SK-N-SH (cell line): ENCODE results near the gene NUAK1. TPM values are rescaled to one million over a fixed set of nuclear protein-coding genes. Genes with fewer than 3 reads are reported as not detected.

Source experiments
- CTCF ChIA-PET: fragments of 300-600, 350-600 bp; formaldehyde crosslinking; extraction: SDS; loops from one replicate; lab custom pipeline; 2021; lab: Yijun Ruan, JAX
- POLR2A ChIA-PET: fragments of 350-600 bp; sonication (Branson Sonifier 250); formaldehyde crosslinking; extraction: SDS; loops from one replicate; lab custom pipeline; 2020; ENCODE audit warnings: antibody characterized with exemption, inconsistent platforms; lab: Yijun Ruan, JAX
- DNase-seq: peaks from one replicate; pipeline ENCODE4 v3.0.0; 2012
- H2AFZ ChIP-seq: fragments of 200-600 bp; sonication (generic); 2 replicates; pipeline ENCODE4 v1.8.1; 2016; ENCODE audit warnings: antibody characterized with exemption, mild to moderate bottlenecking, low read depth
- H3F3A ChIP-seq: fragments of 200-600 bp; sonication (generic); replicated peaks from 2 replicates; pipeline ENCODE3; 2016; ENCODE audit warnings: antibody characterized with exemption, mild to moderate bottlenecking; ENCODE audit not compliant: insufficient read depth
- H3K27ac ChIP-seq, 2 experiments: fragments of 200-500 bp in 1 of 2; fragments of 200-600 bp in 1 of 2; sonication (Bioruptor generic) in 1 of 2; sonication (generic), shearing (Covaris generic) in 1 of 2; 2 replicates each; pipeline versions ENCODE4 v1.5.1 to v1.6.1; 2014 to 2016; ENCODE audit warnings: low read depth in 2 of 2, inconsistent platforms in 1 of 2, low read length in 1 of 2, mild to moderate bottlenecking in 1 of 2, mixed read lengths in 1 of 2
- H3K27me3 ChIP-seq: fragments of 200-600 bp; sonication (generic), shearing (Covaris generic); 2 replicates; pipeline ENCODE4 v1.6.1; 2016; ENCODE audit warnings: mixed run types; ENCODE audit not compliant: insufficient read depth
- H3K36me3 ChIP-seq, 2 experiments: fragments of 200-500 bp in 1 of 2; fragments of 200-600 bp in 1 of 2; sonication (Bioruptor generic) in 1 of 2; sonication (generic) in 1 of 2; replicated peaks in 1 of 2; 2 replicates each; pipeline versions ENCODE3 to v1.5.1; 2014 to 2016; ENCODE audit warnings: low read length in 1 of 2, mild to moderate bottlenecking in 1 of 2; ENCODE audit not compliant: insufficient read depth in 2 of 2, control insufficient read depth in 1 of 2
- H3K4me1 ChIP-seq, 2 experiments: fragments of 200-500 bp in 1 of 2; fragments of 200-600 bp in 1 of 2; sonication (Bioruptor generic) in 1 of 2; sonication (generic), shearing (Covaris generic) in 1 of 2; 2 replicates each; pipeline versions ENCODE4 v1.5.1 to v1.6.1; 2014 to 2016; ENCODE audit warnings: low read depth in 1 of 2, low read length in 1 of 2, mixed run types in 1 of 2; ENCODE audit not compliant: insufficient read depth in 2 of 2, control insufficient read depth in 1 of 2
- H3K4me2 ChIP-seq: fragments of 200-600 bp; sonication (generic), shearing (Covaris generic); 2 replicates; pipeline ENCODE4 v1.6.1; 2017; ENCODE audit warnings: mixed run types
- H3K4me3 ChIP-seq, 2 experiments: fragments of 200-500 bp in 1 of 2; fragments of 200-600 bp in 1 of 2; sonication (Bioruptor generic) in 1 of 2; sonication (generic), shearing (Covaris generic) in 1 of 2; 2 replicates each; pipeline versions ENCODE4 v1.5.1 to v1.8.1; 2014 to 2016; ENCODE audit warnings: low read depth in 2 of 2, inconsistent platforms in 1 of 2, low read length in 1 of 2, mild to moderate bottlenecking in 1 of 2, mixed read lengths in 1 of 2, moderate library complexity in 1 of 2
- H3K79me2 ChIP-seq: fragments of 200-600 bp; sonication (generic); 2 replicates; pipeline ENCODE4 v1.8.1; 2017; ENCODE audit warnings: mild to moderate bottlenecking; ENCODE audit not compliant: insufficient read depth
- H3K9ac ChIP-seq: fragments of 200-600 bp; sonication (generic); 2 replicates; pipeline ENCODE4 v1.6.1; 2017; ENCODE audit warnings: mixed run types
- H3K9me2 ChIP-seq: fragments of 200-600 bp; sonication (generic); 2 replicates; pipeline ENCODE4 v1.6.1; 2017; ENCODE audit warnings: mixed run types
- H3K9me3 ChIP-seq: fragments of 200-600 bp; sonication (generic); 2 replicates; pipeline ENCODE4 v1.6.1; 2017; ENCODE audit warnings: mixed run types, mild to moderate bottlenecking, moderate library complexity
- H4K20me1 ChIP-seq: fragments of 200-600 bp; sonication (generic); 2 replicates; pipeline ENCODE4 v1.6.1; 2017; ENCODE audit warnings: mild to moderate bottlenecking, mixed run types; ENCODE audit not compliant: insufficient read depth
- CHD2 ChIP-seq: fragments of 150-350 bp; IDR thresholded peaks from 2 replicates; pipeline ENCODE4 v1.6.1; 2018; ENCODE audit warnings: low read length; ENCODE audit not compliant: partially characterized antibody
- EP300 ChIP-seq, 2 experiments: IDR thresholded peaks; 2 replicates each; pipeline versions ENCODE4 v1.4.0 to v1.6.1; 2012; ENCODE audit warnings: borderline replicate concordance in 1 of 2, low read depth in 1 of 2, low read length in 1 of 2
- FOSL2 ChIP-seq: IDR thresholded peaks from 2 replicates; pipeline ENCODE4 v1.4.0; 2012; ENCODE audit warnings: low read depth, mild to moderate bottlenecking, moderate library complexity, borderline replicate concordance
- FOXJ3 ChIP-seq: sonication (generic); formaldehyde crosslinking; IDR thresholded peaks from 2 replicates; pipeline ENCODE4 v1.5.1; 2020; ENCODE audit warnings: mild to moderate bottlenecking, missing genetic modification reagents
- GABPA ChIP-seq: IDR thresholded peaks from 2 replicates; pipeline ENCODE4 v1.4.0; 2012; ENCODE audit warnings: low read depth, mild to moderate bottlenecking
- GATA2 ChIP-seq: sonication (generic); formaldehyde crosslinking; IDR thresholded peaks from 2 replicates; pipeline ENCODE4 v1.5.0; 2020; ENCODE audit warnings: mild to moderate bottlenecking, missing genetic modification reagents
- JUND ChIP-seq: IDR thresholded peaks from 2 replicates; pipeline ENCODE4 v1.4.0; 2012
- MAX ChIP-seq: IDR thresholded peaks from 2 replicates; pipeline ENCODE4 v1.4.0; 2012; ENCODE audit warnings: low read depth
- MEF2A ChIP-seq: IDR thresholded peaks from 2 replicates; pipeline ENCODE4 v1.4.0; 2012; ENCODE audit warnings: low read depth, borderline replicate concordance
- MXI1 ChIP-seq: IDR thresholded peaks from 2 replicates; pipeline ENCODE4 v1.6.1; 2012; ENCODE audit warnings: mild to moderate bottlenecking, low read depth, low read length, improper control_type of control experiment
- NFIC ChIP-seq: IDR thresholded peaks from 2 replicates; pipeline ENCODE4 v1.4.0; 2012; ENCODE audit warnings: borderline replicate concordance
- NRF1 ChIP-seq: IDR thresholded peaks from 2 replicates; pipeline ENCODE4 v1.6.1; 2012; ENCODE audit warnings: low read depth, mild to moderate bottlenecking, low read length
- POLR2AphosphoS5 ChIP-seq: IDR thresholded peaks from 2 replicates; pipeline ENCODE4 v1.6.1; 2012; ENCODE audit warnings: low read depth, low read length
- RAD21 ChIP-seq: IDR thresholded peaks from 2 replicates; pipeline ENCODE4 v1.6.1; 2012; ENCODE audit warnings: mild to moderate bottlenecking, low read length
- RCOR1 ChIP-seq: fragments of 150-350 bp; IDR thresholded peaks from 2 replicates; pipeline ENCODE4 v1.6.1; 2017; ENCODE audit warnings: antibody characterized with exemption, low read length
- REST ChIP-seq: IDR thresholded peaks from 2 replicates; pipeline ENCODE4 v1.6.1; 2012; ENCODE audit warnings: mild to moderate bottlenecking, low read depth, low read length, moderate library complexity
- RXRA ChIP-seq: IDR thresholded peaks from 2 replicates; pipeline ENCODE4 v1.4.0; 2012; ENCODE audit warnings: low read depth, mild to moderate bottlenecking, borderline replicate concordance
- SIN3A ChIP-seq: IDR thresholded peaks from 2 replicates; pipeline ENCODE4 v1.6.1; 2012; ENCODE audit warnings: low read depth, mild to moderate bottlenecking, low read length, moderate library complexity, borderline replicate concordance
- TEAD4 ChIP-seq: IDR thresholded peaks from 2 replicates; pipeline ENCODE4 v1.4.0; 2012; ENCODE audit warnings: mild to moderate bottlenecking, borderline replicate concordance; ENCODE audit not compliant: insufficient read depth
- YY1 ChIP-seq: IDR thresholded peaks from 2 replicates; pipeline ENCODE4 v1.4.0; 2012; ENCODE audit warnings: low read depth, mild to moderate bottlenecking
- WGBS: methylation state at CpG from one replicate; pipeline ENCODE4 v1.1.6; 2017; ENCODE audit warnings: low lambda C conversion rate; 5-methylcytosine and 5-hydroxymethylcytosine counted together
- polyA plus RNA-seq, 3 experiments: library from polyadenylated mRNA; depleted of rRNA; stranded (reverse); fragments of >200 nt; gene quantifications; 2 replicates each; pipeline ENCODE4 v1.2.3, GENCODE V29; 2012

NUAK1 gene
- polyA plus RNA-seq, 1 of the 3 experiments (the other 2 are of a cell fraction), result 8.1 TPM

- Histone ChIP-seq H3K4me3 (no peak overlapping the region), H2AFZ (no peak overlapping the region)
- 78% methylated on average over 4 of the region's 4 CpGs for WGBS
Observed at GRCh38 chr12:106033161-106033675, 105.5 kb downstream of the NUAK1 start.

GRCh38 chr12:106032623-106032925, 106.2 kb downstream of the NUAK1 start:
- H2AFZ ChIP-seq, result no peak overlapping the region
- H3K9ac ChIP-seq, result no peak overlapping the region
- H3F3A ChIP-seq, result peaks cover 19% of the 10 kb centered on the region
- no peak overlapping the region for H3K4me3 ChIP-seq
- no peaks in the 10 kb centered on the region for H3K36me3 ChIP-seq
- H3K4me1 ChIP-seq, result peaks cover 2 to 14% of the 10 kb centered on the region in 2 experiments; a peak in 3 of 4 replicates
- no peaks in the 10 kb centered on the region for H3K27me3 ChIP-seq
- H3K79me2 ChIP-seq, result no peaks in the 10 kb centered on the region; the same call in 1 of the 2 replicates
- ChIA-PET POLR2A (no interaction called here), CTCF (no interaction called here)
- no peaks in the 10 kb centered on the region for H3K9me2 ChIP-seq
- no peak overlapping the region for H3K4me2 ChIP-seq
- no peaks in the 10 kb centered on the region for H4K20me1 ChIP-seq
- no peak for DNase-seq
- no peaks in the 10 kb centered on the region for H3K9me3 ChIP-seq
- no peak overlapping the region for H3K27ac ChIP-seq
- TF ChIP-seq GABPA (no peak), FOXJ3 (CRISPR knock-in tag) (no peak), YY1 (no peak), TEAD4 (no peak), MEF2A (no peak), REST (no peak), RXRA (no peak), EP300 (IDR thresholded peaks at IDR 0.05; ENCODE audit: borderline replicate concordance in 1 of 2, low read depth in 1 of 2, low read length in 1 of 2) (no peak), JUND (no peak), RCOR1 (no peak)

More at GRCh38 chr12:106033161-106033675, 105.5 kb downstream of the NUAK1 start:
- Histone ChIP-seq H3K79me2 (no peaks in the 10 kb centered on the region; the same call in 1 of the 2 replicates), H3K9me3 (no peaks in the 10 kb centered on the region), H3K4me1 (peaks cover 2 to 14% of the 10 kb centered on the region in 2 experiments; a peak in 3 of 4 replicates), H3F3A (peaks cover 19% of the 10 kb centered on the region), H3K27me3 (no peaks in the 10 kb centered on the region), H3K9me2 (no peaks in the 10 kb centered on the region), H3K36me3 (no peaks in the 10 kb centered on the region), H3K4me2 (no peak overlapping the region), H3K9ac (no peak overlapping the region), H4K20me1 (no peaks in the 10 kb centered on the region), H3K27ac (no peak overlapping the region)
- CTCF ChIA-PET, result interaction anchor here (0.6 to 0.8 kb wide), 2 partner anchors 11 to 328 kb away, joined by 3 read pairs; no protein-coding TSS in a partner anchor
- TF ChIP-seq MAX (no peak), SIN3A (no peak), JUND (no peak), NRF1 (no peak), EP300 (IDR thresholded peaks at IDR 0.05; ENCODE audit: borderline replicate concordance in 1 of 2, low read depth in 1 of 2, low read length in 1 of 2) (no peak), FOSL2 (no peak), RAD21 (no peak), MXI1 (no peak), GATA2 (CRISPR knock-in tag) (no peak), POLR2AphosphoS5 (no peak), FOXJ3 (CRISPR knock-in tag) (no peak), NFIC (no peak), MEF2A (no peak), CHD2 (no peak), YY1 (no peak), REST (no peak)
- no peak for DNase-seq
- POLR2A ChIA-PET, result no interaction called here
